HG02885 (cell line): ENCODE results near the gene TRAF3IP3.

Source experiments
- ATAC-seq: cut with Tn5 transposase; IDR thresholded peaks from one replicate; pipeline ENCODE4 v1.9.1; 2021; ENCODE audit warnings: mild to moderate bottlenecking; ENCODE audit not compliant: unreplicated experiment, poor library complexity

Gene TRAF3IP3

GRCh38 chr1:209736490-209737117 is 19.2 kb upstream of the TRAF3IP3 start:
- ATAC-seq = no peak

GRCh38 chr1:209737118-209737505 is 18.7 kb upstream of the TRAF3IP3 start:
- ATAC-seq = no peak

GRCh38 chr1:209738270-209738669 is 17.6 kb upstream of the TRAF3IP3 start:
- ATAC-seq = no peak

GRCh38 chr1:209741193-209741592 is 14.7 kb upstream of the TRAF3IP3 start:
- no peak for ATAC-seq

GRCh38 chr1:209741889-209742288 is 14.0 kb upstream of the TRAF3IP3 start:
- no peak for ATAC-seq

GRCh38 chr1:209742409-209743144 is 13.3 kb upstream of the TRAF3IP3 start:
- no peak for ATAC-seq

- no peak for ATAC-seq
Measured at GRCh38 chr1:209743145-209743482, 12.7 kb upstream of the TRAF3IP3 start.

GRCh38 chr1:209746451-209747165 is 9.2 kb upstream of the TRAF3IP3 start:
- no peak for ATAC-seq

- peak; percentile 63 for ATAC-seq
Measured at GRCh38 chr1:209747580-209748262, 8.1 kb upstream of the TRAF3IP3 start.

GRCh38 chr1:209748620-209749019 is 7.2 kb upstream of the TRAF3IP3 start:
- no peak for ATAC-seq

- no peak for ATAC-seq
Measured at GRCh38 chr1:209749205-209749604, 6.6 kb upstream of the TRAF3IP3 start.

- no peak for ATAC-seq
Measured at GRCh38 chr1:209749670-209750323, 6.1 kb upstream of the TRAF3IP3 start.

- ATAC-seq = peak; percentile 53
Measured at GRCh38 chr1:209751627-209752231, 4.1 kb upstream of the TRAF3IP3 start.

GRCh38 chr1:209752890-209753289 is 3.0 kb upstream of the TRAF3IP3 start:
- no peak for ATAC-seq

GRCh38 chr1:209755256-209755655 is 597 bp upstream of the TRAF3IP3 start:
- no peak for ATAC-seq

GRCh38 chr1:209756615-209757445 is 977 bp downstream of the TRAF3IP3 start:
- peak; percentile 32 for ATAC-seq

- ATAC-seq = no peak
Measured at GRCh38 chr1:209758400-209758799, 2.5 kb downstream of the TRAF3IP3 start.

- ATAC-seq = no peak
Measured at GRCh38 chr1:209759829-209760359, 4.0 kb downstream of the TRAF3IP3 start.
